Stimulated activated CD8-positive, alpha-beta memory T cell treated with anti-CD3 and anti-CD28 coated beads, Interleukin-4, amount 100 ng/mL, for 4 hours (primary cell): ENCODE data around the gene CFAP97.

ENCODE experiments used
- DNase-seq, 2 donors: peaks; one replicate each; pipeline ENCODE4 v3.0.0-alpha.2; 2020; ENCODE audit warnings: low read depth in 2 of 2, low spot score in 1 of 2

Gene CFAP97

GRCh38 chr4:185110375-185110823 lies 93.4 kb downstream of the CFAP97 start:
- no peak for DNase-seq

- no peak for DNase-seq
Observed at GRCh38 chr4:185109736-185110135, 94.1 kb downstream of the CFAP97 start.
